H9 (cell line): ENCODE results near the gene SOS1. TPM values are rescaled to one million over a fixed set of nuclear protein-coding genes. Genes with fewer than 3 reads are reported as not detected.

Experiments used
- DNase-seq: peaks from one replicate; pipeline ENCODE4 v3.0.0-alpha.2; 2017
- H2AFZ ChIP-seq: one replicate; pipeline ENCODE4 v1.6.1; 2013; ENCODE audit warnings: mild to moderate bottlenecking, low read length, control low read depth, moderate library complexity
- H2AK5ac ChIP-seq: 2 replicates; pipeline ENCODE4 v1.6.1; 2013; ENCODE audit warnings: low read length, control low read depth, mixed read lengths; ENCODE audit not compliant: insufficient read length
- H2BK120ac ChIP-seq: one replicate; pipeline ENCODE4 v1.6.1; 2013; ENCODE audit warnings: low read depth, mild to moderate bottlenecking, low read length, control low read depth, inconsistent platforms; ENCODE audit not compliant: poor library complexity, severe bottlenecking
- H2BK12ac ChIP-seq: 2 replicates; pipeline ENCODE4 v1.6.1; 2013; ENCODE audit warnings: low read length, control low read depth, mixed read lengths, low read depth; ENCODE audit not compliant: insufficient read length
- H2BK15ac ChIP-seq: 2 replicates; pipeline ENCODE4 v1.6.1; 2013; ENCODE audit warnings: low read depth, low read length, control low read depth
- H2BK20ac ChIP-seq: one replicate; pipeline ENCODE4 v1.6.1; 2013; ENCODE audit warnings: low read depth, mild to moderate bottlenecking, low read length, control low read depth, inconsistent platforms; ENCODE audit not compliant: poor library complexity, severe bottlenecking
- H2BK5ac ChIP-seq: 2 replicates; pipeline ENCODE4 v1.6.1; 2013; ENCODE audit warnings: low read length, control low read depth, mixed read lengths; ENCODE audit not compliant: insufficient read length
- H3K14ac ChIP-seq: 2 replicates; pipeline ENCODE4 v1.6.1; 2013; ENCODE audit warnings: low read length, control low read depth; ENCODE audit not compliant: insufficient read depth
- H3K18ac ChIP-seq: 2 replicates; pipeline ENCODE4 v1.6.1; 2013; ENCODE audit warnings: low read depth, mild to moderate bottlenecking, mixed read lengths, low read length, control low read depth; ENCODE audit not compliant: insufficient read length
- H3K23ac ChIP-seq: 2 replicates; pipeline ENCODE4 v1.6.1; 2013; ENCODE audit warnings: low read length, control low read depth, mixed read lengths, low read depth; ENCODE audit not compliant: insufficient read length
- H3K23me2 ChIP-seq: 2 replicates; pipeline ENCODE4 v1.6.1; 2013; ENCODE audit warnings: low read depth, mild to moderate bottlenecking, mixed read lengths, low read length, control low read depth; ENCODE audit not compliant: insufficient read length, poor library complexity, severe bottlenecking
- H3K27ac ChIP-seq: 2 replicates; pipeline ENCODE4 v1.5.1; 2013; ENCODE audit warnings: low read length, control low read depth, mixed read lengths, low read depth; ENCODE audit not compliant: insufficient read length
- H3K27me3 ChIP-seq: 2 replicates; pipeline ENCODE4 v1.6.1; 2013; ENCODE audit warnings: low read length, control low read depth, inconsistent platforms; ENCODE audit not compliant: insufficient read depth
- H3K4ac ChIP-seq: 2 replicates; pipeline ENCODE4 v1.6.1; 2013; ENCODE audit warnings: low read depth, mild to moderate bottlenecking, control low read depth, inconsistent platforms, low read length, moderate library complexity
- H3K4me1 ChIP-seq: 2 replicates; pipeline ENCODE4 v1.6.1; 2013; ENCODE audit warnings: low read length, control low read depth, inconsistent platforms; ENCODE audit not compliant: insufficient read depth
- H3K4me2 ChIP-seq: 2 replicates; pipeline ENCODE4 v1.6.1; 2013; ENCODE audit warnings: low read length, control low read depth, mixed read lengths; ENCODE audit not compliant: insufficient read length, insufficient read depth
- H3K56ac ChIP-seq: 2 replicates; pipeline ENCODE4 v1.6.1; 2013; ENCODE audit warnings: low read depth, mild to moderate bottlenecking, mixed read lengths, low read length, control low read depth; ENCODE audit not compliant: insufficient read length
- H3K79me1 ChIP-seq: 2 replicates; pipeline ENCODE4 v1.6.1; 2013; ENCODE audit warnings: low read depth, mild to moderate bottlenecking, moderate library complexity, low read length, control low read depth, inconsistent platforms; ENCODE audit not compliant: insufficient read depth, poor library complexity, severe bottlenecking
- H3K79me2 ChIP-seq: 2 replicates; pipeline ENCODE4 v1.6.1; 2013; ENCODE audit warnings: low read length, control low read depth, inconsistent platforms; ENCODE audit not compliant: insufficient read depth
- H3K9ac ChIP-seq: 2 replicates; pipeline ENCODE4 v1.6.1; 2013; ENCODE audit warnings: low read length, control low read depth, mixed read lengths; ENCODE audit not compliant: insufficient read length; ENCODE audit errors: extremely low read depth
- H3K9me3 ChIP-seq: one replicate; pipeline ENCODE4 v1.6.1; 2013; ENCODE audit warnings: low read depth, low read length, inconsistent platforms; ENCODE audit not compliant: control insufficient read depth
- H3T11ph ChIP-seq: one replicate; pipeline ENCODE4 v1.6.1; 2013; ENCODE audit warnings: mild to moderate bottlenecking, low read length, control low read depth, inconsistent platforms
- H4K20me1 ChIP-seq: one replicate; pipeline ENCODE4 v1.6.1; 2013; ENCODE audit not compliant: control insufficient read depth, insufficient read length, insufficient read depth
- H4K5ac ChIP-seq: 2 replicates; pipeline ENCODE4 v1.6.1; 2013; ENCODE audit warnings: low read depth, mild to moderate bottlenecking, mixed read lengths, low read length, control low read depth; ENCODE audit not compliant: insufficient read length
- H4K8ac ChIP-seq: replicated peaks from 2 replicates; pipeline ENCODE4 v1.6.1; 2013; ENCODE audit warnings: low read length, control low read depth, mixed read lengths, low read depth; ENCODE audit not compliant: insufficient read length
- H4K91ac ChIP-seq: 2 replicates; pipeline ENCODE4 v1.6.1; 2013; ENCODE audit warnings: low read depth, mild to moderate bottlenecking, moderate library complexity, mixed read lengths, low read length, control low read depth; ENCODE audit not compliant: insufficient read length
- H3K27ac Mint-ChIP-seq, 3 experiments: 2 replicates in 2 of 3; 3 replicates in 1 of 3; pipeline ENCODE4 v1.8.0; 2020 to 2021; ENCODE audit warnings: mixed read lengths in 3 of 3, mild to moderate bottlenecking in 1 of 3, moderate library complexity in 1 of 3
- H3K27me3 Mint-ChIP-seq: 2 replicates; pipeline ENCODE4 v1.8.0; 2021; ENCODE audit warnings: low read depth, mild to moderate bottlenecking, moderate library complexity, mixed read lengths
- H3K36me3 Mint-ChIP-seq, 3 experiments: 2 replicates in 2 of 3; 3 replicates in 1 of 3; pipeline ENCODE4 v1.8.0; 2020 to 2021; ENCODE audit warnings: low read depth in 3 of 3, mixed read lengths in 3 of 3; ENCODE audit not compliant: insufficient read depth in 1 of 3
- H3K4me1 Mint-ChIP-seq, 2 experiments: 2 replicates each; pipeline ENCODE4 v1.8.0; 2020; ENCODE audit warnings: mixed read lengths in 2 of 2
- H3K4me3 Mint-ChIP-seq, 2 experiments: 2 replicates in 1 of 2; 3 replicates in 1 of 2; pipeline ENCODE4 v1.8.0; 2020 to 2021; ENCODE audit warnings: mild to moderate bottlenecking in 2 of 2, mixed read lengths in 2 of 2, moderate library complexity in 1 of 2
- H3K9me3 Mint-ChIP-seq, 2 experiments: 2 replicates in 1 of 2; 3 replicates in 1 of 2; pipeline ENCODE4 v1.8.0; 2020; ENCODE audit warnings: mild to moderate bottlenecking in 2 of 2, mixed read lengths in 2 of 2, moderate library complexity in 1 of 2
- CTCF ChIP-seq: fragments of 200-600 bp; sonication (generic); conservative IDR thresholded peaks from 3 replicates; pipeline ENCODE4 v1.8.0; 2021; ENCODE audit warnings: antibody characterized with exemption, mild to moderate bottlenecking
- WGBS: extraction: QIAGEN DNeasy Blood & Tissue Kit; methylation state at CpG from one replicate; pipeline ENCODE4 v1.1.7; 2013; ENCODE audit warnings: missing lambda C conversion rate, low lambda C conversion rate, mixed read lengths; ENCODE audit not compliant: insufficient read length; ENCODE audit errors: extremely low coverage; 5-methylcytosine and 5-hydroxymethylcytosine counted together
- total RNA-seq: library from RNA; stranded (reverse); gene quantifications from 2 replicates; pipeline ENCODE4 v1.2.1, GENCODE V29; 2021

SOS1 gene
- total RNA-seq, 1 experiment from 2014 or later, result 35.8 TPM

GRCh38 chr2:38948995-38949394 is 171.9 kb downstream of the SOS1 start:
- Histone ChIP-seq H4K91ac (no peak overlapping the region), H4K8ac (no peak overlapping the region), H3K14ac (no peak overlapping the region), H2BK20ac (no peak overlapping the region), H3K23me2 (no peaks in the 10 kb centered on the region), H3K9ac (no peak overlapping the region), H2BK5ac (no peak overlapping the region), H3K18ac (no peak overlapping the region), H3K4me1 (no peaks in the 10 kb centered on the region), H3K56ac (no peak overlapping the region), H3K79me1 (no peaks in the 10 kb centered on the region), H3K79me2 (no peaks in the 10 kb centered on the region), H2AK5ac (no peak overlapping the region), H4K20me1 (no peaks in the 10 kb centered on the region), H2BK12ac (no peak overlapping the region), H2BK15ac (no peak overlapping the region), H3K4me2 (no peak overlapping the region), H3T11ph (no peak overlapping the region), H3K27me3 (no peaks in the 10 kb centered on the region), H4K5ac (no peak overlapping the region), H2BK120ac (no peak overlapping the region), H3K27ac (no peak overlapping the region), H2AFZ (no peak overlapping the region), H3K23ac (no peak overlapping the region), H3K4ac (no peak overlapping the region), H3K9me3 (no peaks in the 10 kb centered on the region)
- H3K27ac Mint-ChIP-seq, result no peak overlapping the region
- H3K27me3 Mint-ChIP-seq, result no peaks in the 10 kb centered on the region
- WGBS, result no CpG with 5 or more reads among the region's 4 CpGs
- no peak for TF ChIP-seq CTCF
- no peaks in the 10 kb centered on the region; a peak in 1 of 5 replicates for H3K9me3 Mint-ChIP-seq
- H3K4me3 Mint-ChIP-seq, result no peak overlapping the region
- H3K4me1 Mint-ChIP-seq, result peaks cover 16 to 23% of the 10 kb centered on the region in 2 experiments
- no peaks in the 10 kb centered on the region for H3K36me3 Mint-ChIP-seq
- no peak for DNase-seq
